Choroid plexus epithelial cell (primary cell): ENCODE results near the gene CHMP1A.

ENCODE experiments used
- DNase-seq: peaks from one replicate; pipeline ENCODE4 v3.0.0-alpha.2; 2010; ENCODE audit warnings: low read depth
- H3K4me3 ChIP-seq: 2 replicates; pipeline ENCODE4 v1.5.1; 2011; ENCODE audit warnings: low read depth, mild to moderate bottlenecking, control low read depth, low read length, moderate library complexity
- TF ChIP-seq, protein P1 (sequence below): conservative IDR thresholded peaks from 2 replicates; pipeline ENCODE4 v1.5.1; 2011; ENCODE audit warnings: low read depth, mild to moderate bottlenecking, control low read depth, inconsistent platforms, low read length, moderate library complexity

The CHMP1A gene

DNA sequence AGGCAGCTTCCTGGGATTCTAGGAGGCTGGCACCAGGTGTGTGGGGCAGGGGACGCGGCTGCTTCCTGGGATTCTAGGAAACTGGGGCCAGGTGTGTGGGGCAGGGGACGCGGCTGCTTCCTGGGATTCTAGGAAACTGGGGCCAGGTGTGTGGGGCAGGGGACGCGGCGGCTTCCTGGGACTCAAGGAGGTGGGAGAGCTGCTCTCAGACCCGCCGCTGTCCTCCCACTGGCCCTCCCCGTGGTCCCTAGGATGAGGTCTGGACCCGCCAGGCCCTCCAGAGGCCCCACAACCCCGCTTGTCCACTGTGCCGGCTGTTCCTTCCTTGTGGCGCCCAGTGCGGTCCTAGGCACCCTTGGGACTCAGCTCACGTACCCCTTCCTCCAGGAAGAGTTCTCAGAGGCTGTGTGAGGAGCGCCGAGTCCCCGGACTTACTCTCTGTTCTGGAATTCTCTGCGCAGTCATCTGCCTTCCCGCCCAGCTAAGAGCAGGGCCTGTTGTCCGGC, 43.5 kb downstream of the CHMP1A start:
- no peak overlapping the region for H3K4me3 ChIP-seq
- TF ChIP-seq, protein P1, sequence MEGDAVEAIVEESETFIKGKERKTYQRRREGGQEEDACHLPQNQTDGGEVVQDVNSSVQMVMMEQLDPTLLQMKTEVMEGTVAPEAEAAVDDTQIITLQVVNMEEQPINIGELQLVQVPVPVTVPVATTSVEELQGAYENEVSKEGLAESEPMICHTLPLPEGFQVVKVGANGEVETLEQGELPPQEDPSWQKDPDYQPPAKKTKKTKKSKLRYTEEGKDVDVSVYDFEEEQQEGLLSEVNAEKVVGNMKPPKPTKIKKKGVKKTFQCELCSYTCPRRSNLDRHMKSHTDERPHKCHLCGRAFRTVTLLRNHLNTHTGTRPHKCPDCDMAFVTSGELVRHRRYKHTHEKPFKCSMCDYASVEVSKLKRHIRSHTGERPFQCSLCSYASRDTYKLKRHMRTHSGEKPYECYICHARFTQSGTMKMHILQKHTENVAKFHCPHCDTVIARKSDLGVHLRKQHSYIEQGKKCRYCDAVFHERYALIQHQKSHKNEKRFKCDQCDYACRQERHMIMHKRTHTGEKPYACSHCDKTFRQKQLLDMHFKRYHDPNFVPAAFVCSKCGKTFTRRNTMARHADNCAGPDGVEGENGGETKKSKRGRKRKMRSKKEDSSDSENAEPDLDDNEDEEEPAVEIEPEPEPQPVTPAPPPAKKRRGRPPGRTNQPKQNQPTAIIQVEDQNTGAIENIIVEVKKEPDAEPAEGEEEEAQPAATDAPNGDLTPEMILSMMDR, result no peak

DNA sequence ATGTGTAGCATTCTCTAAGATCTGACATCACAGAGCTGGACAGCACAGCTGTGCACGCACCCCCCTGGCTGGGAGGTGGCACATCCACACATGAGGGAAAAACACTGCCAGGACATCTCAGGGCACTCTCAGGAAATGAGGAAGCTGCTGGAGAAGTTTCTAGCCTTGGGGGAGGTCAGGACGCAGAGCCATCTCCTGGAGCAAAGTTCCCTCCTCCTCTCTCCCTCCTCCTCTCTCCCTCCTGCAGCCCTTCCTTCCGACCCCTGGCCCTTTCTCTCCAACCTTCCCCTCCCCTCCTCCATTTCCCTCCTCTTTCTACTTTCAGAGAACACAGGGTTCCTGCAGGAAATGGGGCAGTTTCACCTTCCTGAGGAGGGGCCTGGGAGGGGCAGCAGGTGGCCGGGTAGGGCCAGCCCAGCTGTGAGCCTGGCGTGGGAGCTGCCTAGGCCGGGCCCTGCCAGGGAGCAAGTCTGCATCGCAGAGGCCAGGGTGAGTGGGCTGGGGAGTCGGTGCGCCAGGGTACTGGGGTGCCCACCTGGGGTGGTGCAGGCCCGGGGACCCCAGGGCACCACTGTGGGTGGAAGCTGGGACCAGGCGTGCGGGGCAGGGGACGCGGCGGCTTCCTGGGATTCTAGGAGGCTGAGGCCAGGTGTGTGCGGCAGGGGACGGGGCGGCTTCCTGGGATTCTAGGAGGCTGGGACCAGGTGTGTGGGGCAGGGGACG, 44.1 kb downstream of the CHMP1A start, which contains the start of gene DPEP1:
TSS of gene DPEP1 (plus strand) at position 412 of the 723 bp plus-strand sequence. CDS start 16,769 bp downstream, outside the sequence.
- TF ChIP-seq, protein P1, result no peak
- H3K4me3 ChIP-seq, result no peak within 1 kb of the TSS
- no peak for DNase-seq

More for the DNA sequence above, 43.5 kb downstream of the CHMP1A start:
- no peak for DNase-seq

DNA sequence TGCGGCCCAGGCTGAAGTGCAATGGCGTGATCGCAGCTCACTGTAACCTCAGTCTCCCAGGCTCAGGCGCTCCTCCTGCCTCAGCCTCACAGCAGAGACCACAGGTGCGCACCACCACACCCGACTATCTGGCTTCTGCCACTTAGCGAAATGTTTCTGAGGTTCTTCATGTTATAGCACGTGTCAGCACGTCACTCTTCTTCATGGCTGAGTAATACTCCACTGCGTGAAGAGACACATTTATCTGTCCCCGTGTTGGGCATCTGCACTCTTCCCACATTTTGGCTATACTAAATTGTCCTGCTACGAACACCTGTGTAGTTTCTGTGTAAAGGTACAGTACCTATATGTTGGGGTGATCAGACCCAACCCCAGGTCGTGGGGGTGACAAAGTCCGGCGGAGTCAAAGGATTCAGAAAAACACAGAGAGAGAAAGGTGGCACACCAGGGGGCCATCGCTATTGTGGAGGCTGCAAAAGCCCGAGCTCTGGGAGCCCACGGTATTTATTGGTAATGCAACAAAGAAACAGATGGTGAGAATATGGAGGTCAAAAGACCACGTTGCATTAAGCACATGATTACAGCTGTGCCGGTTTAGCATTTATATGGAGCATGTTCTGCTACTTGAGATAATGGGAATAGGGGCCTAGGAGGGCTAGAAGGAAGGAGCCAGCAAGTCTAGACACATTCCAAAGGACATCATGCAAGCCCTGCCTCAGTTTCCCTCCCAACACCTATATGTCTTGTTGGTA, 44.9 kb downstream of the CHMP1A start:
- DNase-seq, result peak; percentile 42
- no peak overlapping the region for H3K4me3 ChIP-seq
- TF ChIP-seq, protein P1, result no peak

DNA sequence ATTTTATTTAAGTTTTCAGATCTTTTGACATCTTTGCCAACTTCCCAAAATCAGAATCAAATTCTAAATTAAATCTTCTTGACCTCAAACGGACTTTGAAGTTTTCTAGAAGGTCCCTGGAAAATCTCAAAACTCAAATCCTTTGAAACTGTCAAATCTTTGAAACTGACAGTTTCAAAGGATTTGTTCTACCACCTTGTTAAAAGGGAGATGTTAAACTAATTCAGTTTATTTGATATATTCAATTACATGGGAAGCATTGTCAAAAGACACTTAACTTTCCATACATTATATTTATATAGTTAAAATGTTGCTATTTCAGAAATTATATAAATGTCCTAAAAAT, 47.4 kb downstream of the CHMP1A start:
- TF ChIP-seq, protein P1, result no peak
- DNase-seq, result no peak
- no peak overlapping the region for H3K4me3 ChIP-seq

DNA sequence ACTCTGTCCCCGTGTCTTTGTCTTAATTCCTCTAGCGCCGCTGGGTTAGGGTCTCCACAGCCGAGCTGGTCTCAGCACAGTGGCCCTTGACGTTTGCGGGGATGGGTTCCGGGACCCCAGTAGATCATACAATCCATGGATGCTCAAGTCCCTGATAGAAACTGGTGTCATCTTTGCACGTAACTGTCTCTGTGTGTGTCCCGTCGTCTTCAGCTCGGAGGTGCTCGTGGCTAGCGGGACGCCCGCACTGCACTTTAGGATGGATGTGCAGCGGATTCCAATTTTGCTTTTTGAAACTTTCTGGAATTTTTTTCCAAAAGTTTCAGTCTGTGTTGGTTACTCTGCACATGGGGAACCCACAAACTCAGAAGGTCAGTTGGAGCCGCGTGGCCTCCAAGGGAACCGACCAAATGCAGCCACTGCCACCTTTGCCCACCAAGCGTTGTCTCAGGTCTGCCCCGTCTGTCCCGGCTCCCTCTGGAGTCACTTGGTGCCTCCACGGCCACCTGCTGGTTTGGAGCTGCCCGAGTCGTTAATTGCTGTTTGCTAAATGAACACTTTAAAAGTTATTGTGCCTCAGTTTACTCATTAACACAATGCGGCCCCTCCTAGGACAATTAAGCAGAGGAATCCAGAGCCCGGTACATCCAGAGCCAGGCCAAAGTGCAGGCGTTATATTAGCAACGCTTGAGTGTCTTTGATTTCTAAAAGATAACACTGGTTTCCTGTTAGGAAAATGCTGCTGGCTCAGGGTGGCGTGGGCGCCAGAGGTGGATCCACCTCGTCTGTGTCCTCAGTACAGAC, 49.4 kb downstream of the CHMP1A start:
- no peak for DNase-seq
- TF ChIP-seq, protein P1, result no peak
- H3K4me3 ChIP-seq, result no peak overlapping the region

DNA sequence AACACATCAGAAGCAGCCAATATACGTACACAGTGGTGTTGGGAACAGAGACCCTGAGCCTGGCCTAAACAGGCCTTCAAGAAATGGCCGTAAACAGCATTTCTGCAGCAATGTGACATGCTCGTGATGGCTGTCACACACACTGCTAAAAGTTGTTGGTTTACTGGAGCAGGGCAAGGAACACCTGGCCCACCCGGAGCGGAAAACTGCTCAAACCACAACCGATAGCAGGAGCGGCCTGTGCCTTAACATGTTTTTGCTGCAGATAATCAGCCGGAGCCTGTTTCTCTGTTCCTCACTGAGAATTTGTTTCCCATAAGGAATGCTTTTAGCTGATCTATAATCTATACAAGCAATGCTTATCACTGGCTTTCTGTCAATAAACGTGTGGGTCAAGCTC, 50.1 kb downstream of the CHMP1A start:
- TF ChIP-seq, protein P1, result no peak
- no peak for DNase-seq
- no peak overlapping the region for H3K4me3 ChIP-seq
